Endodermal cell (in vitro differentiated cells): ENCODE results near the gene RAP2B. TPM values are rescaled to one million over a fixed set of nuclear protein-coding genes. Genes with fewer than 3 reads are reported as not detected.
"Not testable (repeated sequence)": the region's sequence is repeated elsewhere in the genome, so short reads cannot be mapped to it uniquely, and the experiment has no call there.

Experiments used
- DNase-seq: peaks from one replicate; pipeline ENCODE4 v3.0.0-alpha.2; 2017
- H3K27ac ChIP-seq: 2 replicates; pipeline ENCODE4 v1.5.1; 2013; ENCODE audit warnings: mild to moderate bottlenecking, low read depth, low read length, moderate library complexity
- H3K27me3 ChIP-seq: 2 replicates; pipeline ENCODE4 v1.6.1; 2013; ENCODE audit warnings: mild to moderate bottlenecking, low read length, moderate library complexity; ENCODE audit not compliant: insufficient read depth, control insufficient read depth, poor library complexity, severe bottlenecking
- H3K36me3 ChIP-seq: 2 replicates; pipeline ENCODE4 v1.7.0; 2013; ENCODE audit warnings: mild to moderate bottlenecking, low read length, moderate library complexity; ENCODE audit not compliant: control insufficient read depth, insufficient read depth
- H3K4me1 ChIP-seq: one replicate; pipeline ENCODE4 v1.7.0; 2013; ENCODE audit warnings: low read length; ENCODE audit not compliant: control insufficient read depth, insufficient read depth
- H3K4me3 ChIP-seq: 2 replicates; pipeline ENCODE4 v1.5.1; 2013; ENCODE audit warnings: mild to moderate bottlenecking, low read length, moderate library complexity
- H3K9ac ChIP-seq: 2 replicates; pipeline ENCODE4 v1.6.1; 2013; ENCODE audit warnings: mild to moderate bottlenecking, low read length, moderate library complexity; ENCODE audit not compliant: poor library complexity, severe bottlenecking; ENCODE audit errors: extremely low read depth
- H3K9me3 ChIP-seq: 2 replicates; pipeline ENCODE4 v1.6.1; 2013; ENCODE audit warnings: mild to moderate bottlenecking, low read length, moderate library complexity; ENCODE audit not compliant: control insufficient read depth
- H3K27ac Mint-ChIP-seq: 2 replicates; pipeline ENCODE4 v1.8.0; 2020; ENCODE audit warnings: mixed read lengths
- H3K27me3 Mint-ChIP-seq: 2 replicates; pipeline ENCODE4 v1.8.0; 2021; ENCODE audit warnings: mild to moderate bottlenecking, mixed read lengths; ENCODE audit not compliant: insufficient read depth
- H3K36me3 Mint-ChIP-seq: 2 replicates; pipeline ENCODE4 v1.8.0; 2020; ENCODE audit warnings: low read depth, mixed read lengths
- H3K4me1 Mint-ChIP-seq: 2 replicates; pipeline ENCODE4 v1.8.0; 2020; ENCODE audit warnings: mixed read lengths
- H3K4me3 Mint-ChIP-seq: 2 replicates; pipeline ENCODE4 v1.8.0; 2020; ENCODE audit warnings: mild to moderate bottlenecking, moderate library complexity, mixed read lengths
- H3K9me3 Mint-ChIP-seq: 2 replicates; pipeline ENCODE4 v1.8.0; 2020; ENCODE audit warnings: mild to moderate bottlenecking, mixed read lengths
- WGBS, 2 experiments: methylation state at CpG; one replicate each; pipeline versions ENCODE4 v1.1.5 to v1.1.7; 2013; ENCODE audit warnings: missing lambda C conversion rate in 2 of 2, mixed read lengths in 1 of 2; ENCODE audit not compliant: insufficient coverage in 1 of 2, insufficient read length in 1 of 2; 5-methylcytosine and 5-hydroxymethylcytosine counted together
- total RNA-seq, 2 donors: library from RNA; stranded (reverse); fragmentation: NEBNext Ultra II Directional in 1 of 2; extraction: Animal tissue kit (Norgen Biotek cat#: 25700) in 1 of 2; gene quantifications; 2 replicates in 1 of 2; 3 replicates in 1 of 2; pipeline ENCODE4 v1.2.1, GENCODE V29; 2021
- TF ChIP-seq, protein P1 (sequence below): fragments of 200-600 bp; sonication (generic); conservative IDR thresholded peaks from 2 replicates; pipeline ENCODE4 v1.5.0; 2021; ENCODE audit warnings: antibody characterized with exemption, mild to moderate bottlenecking

Gene RAP2B
- total RNA-seq, 2 donors from 2014 or later = 24.7 to 27.3 TPM

DNA sequence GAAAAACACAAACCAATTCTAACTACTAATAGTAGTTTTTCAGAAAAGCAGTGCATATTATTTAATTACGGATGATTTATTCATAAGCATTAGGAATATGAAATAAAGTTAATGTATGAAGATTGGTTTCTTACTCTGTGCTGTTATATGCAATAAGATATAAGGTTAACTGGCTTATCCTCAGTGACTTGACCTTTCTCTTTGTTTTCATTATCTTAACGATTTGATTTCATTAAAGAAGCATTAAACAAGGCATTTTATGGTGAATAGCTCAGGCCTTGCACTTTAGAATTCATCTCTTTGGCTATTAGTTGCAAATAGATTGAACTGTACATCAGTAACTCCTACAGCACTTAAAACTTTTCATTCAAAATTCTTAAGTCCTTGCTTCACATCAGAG lies 28.9 kb downstream of the RAP2B start:
- WGBS, 2 experiments = 92 to 100% methylated on average over 1 to 2 of the region's 2 CpGs
- TF ChIP-seq, protein P1, sequence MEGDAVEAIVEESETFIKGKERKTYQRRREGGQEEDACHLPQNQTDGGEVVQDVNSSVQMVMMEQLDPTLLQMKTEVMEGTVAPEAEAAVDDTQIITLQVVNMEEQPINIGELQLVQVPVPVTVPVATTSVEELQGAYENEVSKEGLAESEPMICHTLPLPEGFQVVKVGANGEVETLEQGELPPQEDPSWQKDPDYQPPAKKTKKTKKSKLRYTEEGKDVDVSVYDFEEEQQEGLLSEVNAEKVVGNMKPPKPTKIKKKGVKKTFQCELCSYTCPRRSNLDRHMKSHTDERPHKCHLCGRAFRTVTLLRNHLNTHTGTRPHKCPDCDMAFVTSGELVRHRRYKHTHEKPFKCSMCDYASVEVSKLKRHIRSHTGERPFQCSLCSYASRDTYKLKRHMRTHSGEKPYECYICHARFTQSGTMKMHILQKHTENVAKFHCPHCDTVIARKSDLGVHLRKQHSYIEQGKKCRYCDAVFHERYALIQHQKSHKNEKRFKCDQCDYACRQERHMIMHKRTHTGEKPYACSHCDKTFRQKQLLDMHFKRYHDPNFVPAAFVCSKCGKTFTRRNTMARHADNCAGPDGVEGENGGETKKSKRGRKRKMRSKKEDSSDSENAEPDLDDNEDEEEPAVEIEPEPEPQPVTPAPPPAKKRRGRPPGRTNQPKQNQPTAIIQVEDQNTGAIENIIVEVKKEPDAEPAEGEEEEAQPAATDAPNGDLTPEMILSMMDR = no peak
- no peaks in the 10 kb centered on the region for H3K9me3 Mint-ChIP-seq
- no peaks in the 10 kb centered on the region for H3K27me3 Mint-ChIP-seq
- no peaks in the 10 kb centered on the region for H3K36me3 Mint-ChIP-seq
- Histone ChIP-seq H3K9me3 (no peaks in the 10 kb centered on the region), H3K4me3 (no peak overlapping the region), H3K36me3 (no peaks in the 10 kb centered on the region), H3K4me1 (peaks cover 6% of the 10 kb centered on the region), H3K9ac (no peak overlapping the region), H3K27ac (no peak overlapping the region), H3K27me3 (no peaks in the 10 kb centered on the region)
- no peaks in the 10 kb centered on the region for H3K4me1 Mint-ChIP-seq
- no peak overlapping the region for H3K4me3 Mint-ChIP-seq
- no peak overlapping the region for H3K27ac Mint-ChIP-seq
- no peak for DNase-seq

DNA sequence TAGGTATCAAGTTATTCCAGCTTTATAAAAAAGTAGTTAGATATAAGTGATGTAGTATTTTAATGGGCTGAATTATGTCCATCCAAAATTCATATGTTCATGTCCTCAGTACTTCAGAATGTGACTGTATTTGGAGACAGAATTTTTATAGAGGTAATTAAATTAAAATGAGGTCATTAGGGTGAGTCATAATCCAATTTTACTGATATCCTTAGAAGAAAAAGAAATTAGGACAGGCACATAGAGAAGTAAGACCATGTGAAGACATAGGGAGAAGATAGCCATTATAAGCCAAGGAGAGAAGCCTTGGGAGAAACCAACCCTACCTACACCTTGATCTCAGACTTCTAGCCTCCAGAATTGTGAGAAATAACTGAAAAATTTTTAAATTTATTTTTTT lies 30.3 kb downstream of the RAP2B start:
- H3K27ac ChIP-seq = no peak overlapping the region
- H3K9me3 Mint-ChIP-seq = no peaks in the 10 kb centered on the region
- no peak overlapping the region for H3K4me3 ChIP-seq
- peaks cover 6% of the 10 kb centered on the region for H3K4me1 ChIP-seq
- no peaks in the 10 kb centered on the region for H3K27me3 Mint-ChIP-seq
- no peaks in the 10 kb centered on the region for H3K9me3 ChIP-seq
- no peak overlapping the region for H3K4me3 Mint-ChIP-seq
- H3K36me3 Mint-ChIP-seq = no peaks in the 10 kb centered on the region
- no peak overlapping the region for H3K9ac ChIP-seq
- no peaks in the 10 kb centered on the region for H3K27me3 ChIP-seq
- TF ChIP-seq, protein P1 = no peak
- no peaks in the 10 kb centered on the region for H3K4me1 Mint-ChIP-seq
- H3K27ac Mint-ChIP-seq = no peak overlapping the region
- no peaks in the 10 kb centered on the region for H3K36me3 ChIP-seq
- no peak for DNase-seq

DNA sequence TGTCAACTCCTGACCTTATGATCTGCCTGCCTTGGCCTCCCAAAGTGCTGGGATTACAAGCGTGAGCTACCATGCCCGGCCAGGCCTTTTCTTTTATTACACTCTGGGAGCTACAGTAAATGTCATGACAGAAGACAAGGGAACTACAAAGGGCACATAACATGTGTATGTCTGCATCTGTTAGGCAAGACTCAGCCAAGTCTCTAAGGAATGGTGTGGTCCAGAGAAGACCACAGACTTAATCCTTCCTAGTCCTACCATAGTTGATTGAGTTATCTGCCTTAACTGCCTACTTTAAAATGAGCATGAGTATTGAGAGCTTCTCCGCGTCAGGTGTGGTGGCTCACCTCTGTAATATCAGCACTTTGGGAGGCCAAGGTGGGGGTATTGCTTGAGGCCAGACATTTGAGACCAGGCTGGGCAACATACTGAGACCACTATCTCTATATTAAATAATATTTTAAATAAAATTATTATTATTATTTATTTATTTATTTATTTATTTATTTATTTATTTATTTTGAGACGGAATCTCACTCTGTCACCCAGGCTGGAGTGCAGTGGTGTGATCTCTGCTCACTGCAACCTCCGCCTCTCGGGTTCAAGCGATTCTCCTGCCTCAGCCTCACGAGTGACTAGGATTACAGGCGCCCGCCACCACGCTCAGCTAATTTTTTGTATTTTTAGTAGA lies 31.9 kb downstream of the RAP2B start:
- not testable (repeated sequence) for H3K27ac ChIP-seq, H3K36me3 Mint-ChIP-seq, H3K27ac Mint-ChIP-seq, H3K4me3 Mint-ChIP-seq, H3K27me3 Mint-ChIP-seq, H3K9ac ChIP-seq, H3K9me3 Mint-ChIP-seq, H3K4me1 ChIP-seq, H3K27me3 ChIP-seq, H3K36me3 ChIP-seq, H3K4me3 ChIP-seq, DNase-seq, H3K4me1 Mint-ChIP-seq, H3K9me3 ChIP-seq
- 93 to 95% methylated on average over 5 to 12 of the region's 12 CpGs for WGBS, 2 experiments

DNA sequence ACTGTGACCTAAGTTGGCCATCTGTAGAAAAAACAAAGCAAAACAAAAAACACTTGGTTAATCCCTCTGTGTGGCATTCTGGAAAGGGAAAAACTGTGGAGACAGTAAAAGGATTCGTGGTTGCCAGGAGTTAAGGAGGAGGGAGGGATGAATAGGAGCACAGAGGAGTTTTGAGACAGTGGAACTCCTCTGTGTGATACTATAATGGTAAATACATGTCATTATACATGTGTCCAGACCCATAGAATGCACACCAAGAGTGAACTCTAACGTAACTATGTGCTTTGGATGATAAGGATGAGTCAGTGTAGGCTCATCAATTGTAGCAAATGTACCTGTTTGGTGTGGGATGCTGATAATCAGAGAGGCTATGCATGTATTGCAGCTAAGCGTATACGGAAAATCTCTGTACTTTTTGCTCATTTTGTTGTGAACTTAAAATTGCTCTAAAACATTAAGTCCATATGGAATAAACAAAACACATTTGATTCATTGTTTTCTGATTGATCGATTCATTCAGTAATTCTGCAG lies 33.4 kb downstream of the RAP2B start:
- Histone ChIP-seq H3K9ac (no peak overlapping the region), H3K36me3 (no peaks in the 10 kb centered on the region), H3K4me1 (peaks cover 6% of the 10 kb centered on the region), H3K9me3 (no peaks in the 10 kb centered on the region), H3K27me3 (no peaks in the 10 kb centered on the region), H3K4me3 (no peak overlapping the region), H3K27ac (no peak overlapping the region)
- Mint-ChIP-seq H3K27me3 (no peaks in the 10 kb centered on the region), H3K4me1 (no peaks in the 10 kb centered on the region), H3K27ac (no peak overlapping the region), H3K9me3 (no peaks in the 10 kb centered on the region), H3K36me3 (no peaks in the 10 kb centered on the region), H3K4me3 (no peak overlapping the region)
- no peak for DNase-seq
- 90 to 94% methylated on average over 4 to 5 of the region's 5 CpGs for whole genome bisulfite sequencing, 2 experiments
- TF ChIP-seq, protein P1 = no peak
